GOT3 (cell line): ENCODE measurements around the gene CDKAL1.
"Not testable (repeated sequence)": the region's sequence is repeated elsewhere in the genome, so short reads cannot be mapped to it uniquely, and the experiment has no call there.

Experiments used
- DNase-seq: peaks from one replicate; lab custom pipeline; 2025; ENCODE audit warnings: mixed read lengths; lab: John Stamatoyannopoulos, UW

CDKAL1 gene

GRCh38 chr6:20797597-20797996 is 263.3 kb downstream of the CDKAL1 start:
- DNase-seq, result no peak

DNA sequence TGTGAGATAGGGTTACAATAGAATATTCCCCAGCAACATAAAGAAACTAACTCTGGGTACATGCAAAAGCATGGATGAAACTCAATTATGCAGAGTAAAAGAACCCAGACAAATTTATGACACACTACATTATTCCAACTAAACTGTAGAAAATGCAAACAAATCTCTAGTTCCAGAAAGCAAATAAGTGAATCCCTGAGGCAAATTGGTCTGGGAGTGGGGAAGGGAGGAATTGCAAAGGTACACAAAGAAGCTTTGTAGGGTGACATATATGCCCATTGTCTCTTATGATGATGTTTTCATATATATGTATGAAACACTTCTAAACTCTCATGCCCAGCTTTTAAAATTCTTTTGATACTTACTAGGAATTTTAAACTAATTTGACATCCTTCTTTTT is 266.0 kb downstream of the CDKAL1 start:
- DNase-seq, result no peak

DNA sequence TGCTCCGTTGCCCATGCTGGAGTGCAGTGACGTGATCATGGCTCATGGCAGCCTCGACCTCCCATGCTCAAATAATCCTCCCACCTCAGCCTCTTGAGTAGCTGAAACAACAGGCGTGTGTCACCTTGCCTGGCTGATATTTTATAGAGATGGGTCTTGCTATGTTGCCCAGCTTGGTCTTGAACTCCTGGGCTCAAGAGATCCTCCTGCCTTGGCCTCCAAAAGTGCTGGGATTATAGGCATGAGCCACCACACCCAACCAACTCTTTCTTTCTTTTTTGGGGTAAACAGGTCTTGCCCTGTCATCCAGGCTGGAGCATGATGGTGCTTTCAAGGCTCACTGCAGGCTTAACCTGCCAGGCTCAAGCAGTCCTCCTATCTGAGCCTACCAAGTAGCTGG is 266.4 kb downstream of the CDKAL1 start:
- DNase-seq, result no peak

DNA sequence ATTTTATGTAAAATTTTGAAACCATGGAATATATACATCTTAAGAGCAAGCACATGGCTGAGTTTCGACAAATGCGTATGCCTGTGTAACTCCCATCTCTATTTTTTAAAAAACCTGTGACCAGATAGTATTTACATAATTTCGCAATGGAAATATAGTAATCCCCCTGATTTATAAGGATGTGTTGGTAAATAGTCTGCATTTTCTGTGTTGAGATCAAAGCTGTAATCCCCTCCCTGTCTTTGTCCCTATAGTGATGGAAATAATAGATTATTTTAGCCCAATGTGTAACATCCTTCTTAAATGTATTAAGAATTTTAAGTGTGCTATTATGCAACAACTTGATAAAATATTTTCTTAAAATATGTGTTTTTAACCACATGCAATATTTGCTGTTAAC is 267.3 kb downstream of the CDKAL1 start:
- DNase-seq, result no peak

DNA sequence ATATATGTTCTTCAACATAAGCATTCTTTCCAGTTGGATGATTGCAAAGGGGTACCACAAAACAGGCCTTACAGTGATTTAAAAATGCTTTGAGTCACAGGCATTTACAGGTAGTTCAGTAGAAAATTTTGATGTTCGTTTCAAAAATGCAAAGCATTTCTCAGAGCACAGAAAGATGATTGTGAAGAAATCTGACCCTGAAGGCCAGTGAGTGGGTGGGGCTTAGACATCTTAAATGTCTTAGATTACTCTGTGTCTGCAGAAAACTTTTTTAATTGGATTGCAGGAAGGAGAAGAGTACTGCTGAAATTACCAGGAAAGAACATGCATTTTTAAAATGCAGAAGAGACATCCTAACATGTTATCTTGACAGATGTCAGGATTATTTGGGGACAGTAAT is 268.3 kb downstream of the CDKAL1 start:
- no peak for DNase-seq

DNA sequence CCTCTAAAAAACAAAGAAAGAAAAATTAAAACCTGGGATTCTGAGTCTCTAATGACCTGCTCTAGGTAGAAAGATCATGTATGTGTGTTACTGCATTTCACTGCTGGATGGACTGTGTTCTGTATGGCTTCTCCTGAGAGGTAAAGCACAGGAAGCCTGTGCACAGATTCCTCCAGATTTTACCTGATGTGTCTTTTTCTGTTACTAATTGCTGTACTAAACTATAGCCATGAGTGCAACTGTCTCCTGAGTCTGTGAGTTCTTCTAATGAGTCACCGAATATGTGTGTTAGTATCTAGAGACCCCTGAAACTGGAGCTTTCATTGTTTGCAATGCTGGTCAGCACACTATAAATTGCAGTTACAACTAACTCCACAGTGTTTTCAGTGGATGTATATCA is 270.8 kb downstream of the CDKAL1 start:
- no peak for DNase-seq

GRCh38 chr6:20806669-20807068 is 272.4 kb downstream of the CDKAL1 start:
- DNase-seq, result no peak

DNA sequence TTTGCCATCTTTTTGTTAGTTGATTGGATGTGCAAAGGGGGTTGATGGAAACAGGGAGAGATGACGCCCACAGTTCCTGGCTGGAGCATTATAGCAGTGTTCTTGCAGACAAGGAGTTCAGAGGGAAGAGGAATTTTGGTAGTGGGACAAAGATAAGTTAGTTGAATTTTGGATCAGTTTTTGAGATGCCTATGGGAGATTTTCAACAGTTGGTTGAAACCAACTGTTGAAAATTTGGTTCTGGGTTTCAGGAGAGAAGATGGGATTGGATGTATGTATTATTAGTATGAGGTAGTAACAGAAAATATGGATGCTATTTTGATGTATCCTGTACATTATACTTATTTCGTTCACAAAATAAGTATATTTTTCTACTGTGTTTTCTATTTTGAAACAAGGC is 274.2 kb downstream of the CDKAL1 start:
- DNase-seq, result no peak

GRCh38 chr6:20808924-20809323 is 274.7 kb downstream of the CDKAL1 start:
- DNase-seq, result no peak

GRCh38 chr6:20810727-20811108 is 276.5 kb downstream of the CDKAL1 start:
- DNase-seq, result no peak

DNA sequence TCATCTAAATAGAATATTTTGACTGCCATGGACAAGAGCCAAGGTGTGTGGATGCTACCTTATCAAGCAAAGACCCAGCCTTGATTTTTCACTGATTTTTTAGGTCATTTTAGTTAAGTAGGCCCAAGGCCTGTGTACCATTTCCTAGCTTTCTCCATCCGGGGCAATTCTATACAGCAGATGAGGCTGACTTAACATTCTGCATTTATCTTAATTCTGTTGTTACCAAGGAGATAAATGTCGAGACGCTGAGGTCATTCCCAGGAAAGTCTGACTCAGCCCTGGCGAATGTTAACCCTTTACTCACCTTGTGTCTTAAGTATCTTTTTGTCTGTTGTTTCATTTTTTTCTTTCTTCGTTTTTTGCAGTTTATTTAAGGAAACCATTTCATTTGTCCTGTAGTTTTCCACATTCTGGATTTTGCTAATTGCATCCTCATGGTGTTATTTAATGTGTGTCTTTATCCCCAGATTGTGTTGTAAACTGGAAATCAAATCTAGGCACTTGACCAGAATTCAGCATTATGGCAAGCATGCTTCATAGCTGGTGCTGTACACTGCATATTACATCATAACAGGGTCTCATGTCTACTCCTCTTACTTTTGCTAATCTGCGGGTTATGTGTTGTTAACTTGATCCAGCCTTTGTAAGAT is 277.0 kb downstream of the CDKAL1 start:
- DNase-seq, result peak; percentile 1

- no peak for DNase-seq
Measured at GRCh38 chr6:20812776-20813175, 278.5 kb downstream of the CDKAL1 start.

GRCh38 chr6:20814494-20814893 is 280.2 kb downstream of the CDKAL1 start:
- DNase-seq, result no peak

- DNase-seq, result no peak
Measured at GRCh38 chr6:20816126-20816525, 281.9 kb downstream of the CDKAL1 start.

GRCh38 chr6:20817806-20818320 is 283.6 kb downstream of the CDKAL1 start:
- no peak for DNase-seq

GRCh38 chr6:20819774-20820400 is 285.6 kb downstream of the CDKAL1 start:
- no peak for DNase-seq

DNA sequence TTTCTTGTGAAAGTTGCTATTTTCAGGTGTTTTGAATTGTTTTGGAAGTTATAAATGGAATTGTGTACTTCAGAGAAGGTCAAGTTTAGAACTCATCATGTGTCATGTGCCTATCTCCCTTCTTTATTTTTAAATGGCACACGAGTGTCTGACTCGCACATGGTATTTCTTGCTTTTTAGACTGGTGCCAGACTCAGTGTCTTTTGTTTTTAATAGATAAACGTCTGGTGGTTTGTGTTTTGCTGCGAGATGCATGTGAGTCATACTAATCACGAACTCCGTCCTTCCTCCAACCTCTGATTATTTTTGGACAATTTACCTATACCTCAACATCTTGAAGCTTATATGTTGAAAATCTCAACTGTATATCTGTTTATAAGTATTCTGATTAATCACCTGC is 292.1 kb downstream of the CDKAL1 start:
- no peak for DNase-seq

- DNase-seq, result no peak
Measured at GRCh38 chr6:20827798-20828197, 293.5 kb downstream of the CDKAL1 start.

DNA sequence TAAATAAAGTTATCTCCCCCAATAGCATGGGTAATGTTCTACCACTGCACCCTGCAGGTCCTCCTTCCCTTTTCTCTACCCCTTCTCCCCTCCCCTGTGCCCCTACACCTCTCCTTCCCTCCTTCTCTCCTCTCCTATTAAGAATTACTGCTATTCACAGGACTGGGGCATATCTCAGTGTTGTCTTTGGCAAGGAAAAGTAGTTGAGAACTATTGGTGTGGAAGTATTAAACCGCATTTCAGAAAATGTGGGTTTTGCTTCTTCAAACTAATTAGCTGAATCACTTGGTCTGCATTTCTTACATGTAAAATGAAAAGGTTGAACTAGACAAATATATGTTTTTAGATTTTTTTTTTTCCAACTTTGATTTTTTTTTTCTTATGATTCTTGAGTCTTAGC is 296.3 kb downstream of the CDKAL1 start:
- no peak for DNase-seq

- DNase-seq, result not testable (repeated sequence)
Measured at GRCh38 chr6:20831251-20831650, 297.0 kb downstream of the CDKAL1 start.

DNA sequence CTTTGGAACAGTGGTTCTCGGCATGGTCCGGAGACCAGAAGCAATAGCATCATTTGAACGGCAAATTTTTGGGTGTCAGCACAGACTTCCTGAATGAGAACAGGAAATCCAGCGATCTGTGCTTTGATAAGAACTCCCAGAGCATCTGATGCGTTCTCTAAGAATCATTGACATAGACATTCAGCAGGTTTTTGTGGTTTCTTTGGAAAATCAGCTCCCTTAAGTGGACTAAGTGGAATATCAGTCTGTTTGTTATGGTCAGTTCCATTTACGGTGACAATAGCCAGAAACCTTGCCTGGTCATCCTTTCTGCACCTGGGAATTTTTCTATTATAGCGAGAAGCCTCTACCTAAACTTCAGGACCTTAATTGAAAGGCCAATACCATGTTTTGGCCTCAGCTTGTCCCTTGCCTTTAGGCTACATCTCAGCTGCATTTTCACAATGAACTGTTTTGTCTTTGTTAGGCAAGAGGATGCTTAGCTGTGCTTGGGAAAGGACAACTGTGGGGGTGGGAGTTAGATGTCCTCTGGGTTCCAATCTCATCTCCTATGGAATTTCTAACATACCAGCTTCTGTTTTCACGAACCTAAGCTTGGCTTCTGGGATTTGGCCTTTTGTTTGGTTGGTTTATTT is 299.7 kb downstream of the CDKAL1 start:
- no peak for DNase-seq

DNA sequence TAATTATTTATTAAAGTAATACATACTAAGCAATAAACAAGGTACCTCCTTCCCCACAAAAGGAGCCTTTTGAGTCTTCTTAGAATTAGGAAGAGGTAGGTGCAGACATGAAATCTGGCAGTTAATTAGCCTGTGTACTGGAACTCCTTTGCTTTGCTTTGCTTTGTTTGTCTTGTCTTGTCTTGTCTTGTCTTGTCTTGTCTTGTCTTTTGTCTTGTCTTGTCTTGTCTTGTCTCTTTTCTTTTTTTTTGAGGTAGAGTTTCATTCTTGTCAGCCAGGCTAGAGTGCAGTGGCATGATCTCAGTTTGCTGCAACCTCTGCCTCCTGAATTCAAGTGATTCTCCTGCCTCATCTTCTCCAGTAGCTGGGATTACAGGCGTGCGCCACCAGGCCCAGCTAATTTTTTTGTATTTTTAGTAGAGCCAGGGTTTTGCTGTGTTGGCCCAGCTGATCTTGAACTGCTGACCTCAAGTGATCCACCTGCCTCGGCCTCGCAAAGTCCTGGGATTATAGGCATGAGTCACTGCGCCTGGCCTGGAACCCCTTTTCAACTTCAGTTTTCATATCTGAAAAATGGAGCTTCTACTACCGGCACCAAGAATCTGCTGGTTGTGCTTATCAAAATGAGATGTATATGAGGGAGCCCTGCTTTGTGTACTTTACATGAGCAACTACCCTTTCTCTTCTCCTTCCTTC is 301.2 kb downstream of the CDKAL1 start:
- no peak for DNase-seq

GRCh38 chr6:20837189-20837588 is 302.9 kb downstream of the CDKAL1 start:
- no peak for DNase-seq
